Retina (tissue), 1 donor: ENCODE results near the gene KCNJ9.
A peak's percentile ranks its signal among the peaks of the same experiment; 100 is the strongest.

Experiments used
- DNase-seq: peaks from one replicate; pipeline ENCODE4 v3.0.0-alpha.2; 2016

KCNJ9 gene

GRCh38 chr1:160066829-160067745 lies 14.3 kb upstream of the KCNJ9 start:
- DNase-seq = peak; percentile 84

GRCh38 chr1:160068225-160068624 lies 13.1 kb upstream of the KCNJ9 start:
- no peak for DNase-seq

- DNase-seq = peak; percentile 38
Measured at GRCh38 chr1:160069460-160070231, 11.7 kb upstream of the KCNJ9 start, which contains the start of gene KCNJ10. Gene KCNJ10 (minus strand): TSS chr1:160070160. CDS start chr1:160042532, 27,628 bp downstream.

- DNase-seq = peak; percentile 89
Measured at GRCh38 chr1:160070243-160071163, 10.8 kb upstream of the KCNJ9 start.

GRCh38 chr1:160071289-160071688 lies 10.0 kb upstream of the KCNJ9 start:
- DNase-seq = no peak

- DNase-seq = no peak
Measured at GRCh38 chr1:160074865-160075264, 6.5 kb upstream of the KCNJ9 start.

- no peak for DNase-seq
Measured at GRCh38 chr1:160075836-160076235, 5.5 kb upstream of the KCNJ9 start.

- DNase-seq = no peak
Measured at GRCh38 chr1:160076295-160076694, 5.0 kb upstream of the KCNJ9 start.

GRCh38 chr1:160077486-160077885 lies 3.9 kb upstream of the KCNJ9 start:
- no peak for DNase-seq

GRCh38 chr1:160078512-160079195 lies 2.7 kb upstream of the KCNJ9 start:
- peak; percentile 79 for DNase-seq

GRCh38 chr1:160079448-160079847 lies 1.9 kb upstream of the KCNJ9 start:
- DNase-seq = no peak

- no peak for DNase-seq
Measured at GRCh38 chr1:160080381-160081100, 797 bp upstream of the KCNJ9 start.

GRCh38 chr1:160082487-160082886 lies 1.1 kb downstream of the KCNJ9 start:
- DNase-seq = no peak

GRCh38 chr1:160082926-160083325 lies 1.6 kb downstream of the KCNJ9 start:
- DNase-seq = no peak

- peak; percentile 89 for DNase-seq
Measured at GRCh38 chr1:160083968-160084770, 2.8 kb downstream of the KCNJ9 start.

- DNase-seq = no peak
Measured at GRCh38 chr1:160084771-160085321, 3.5 kb downstream of the KCNJ9 start.

GRCh38 chr1:160085686-160086455 lies 4.5 kb downstream of the KCNJ9 start:
- DNase-seq = peak; percentile 90

GRCh38 chr1:160086456-160086892 lies 5.1 kb downstream of the KCNJ9 start:
- DNase-seq = no peak

- no peak for DNase-seq
Measured at GRCh38 chr1:160087118-160087662, 5.9 kb downstream of the KCNJ9 start.
